ACC112 (cell line): ENCODE measurements around the gene DPRX.

Source experiments
- H2AFZ ChIP-seq: fragments of 200-600 bp; sonication (generic); one replicate; pipeline ENCODE4 v1.6.0; 2017; ENCODE audit warnings: antibody characterized with exemption, low read length; ENCODE audit not compliant: unreplicated experiment
- H3K27ac ChIP-seq: fragments of 200-600 bp; sonication (generic); 2 replicates; pipeline ENCODE4 v1.5.1; 2014; ENCODE audit warnings: low read depth, mild to moderate bottlenecking, antibody characterized with exemption, low read length, moderate library complexity
- H3K27me3 ChIP-seq: fragments of 200-600 bp; sonication (generic); 2 replicates; pipeline ENCODE4 v1.6.1; 2014; ENCODE audit warnings: mild to moderate bottlenecking, antibody characterized with exemption, low read length, moderate library complexity, mixed read lengths; ENCODE audit not compliant: insufficient read depth
- H3K36me3 ChIP-seq: fragments of 200-600 bp; sonication (generic); 2 replicates; pipeline ENCODE4 v1.6.1; 2016; ENCODE audit warnings: mild to moderate bottlenecking, antibody characterized with exemption, low read length, moderate library complexity, mixed read lengths; ENCODE audit not compliant: insufficient read depth
- H3K4me1 ChIP-seq: fragments of 200-600 bp; sonication (generic); one replicate; pipeline ENCODE4 v1.6.1; 2016; ENCODE audit warnings: low read length, mixed read lengths; ENCODE audit not compliant: insufficient read depth, unreplicated experiment, control insufficient read depth
- H3K4me3 ChIP-seq: fragments of 200-600 bp; sonication (generic); 2 replicates; pipeline ENCODE4 v1.5.1; 2014; ENCODE audit warnings: mild to moderate bottlenecking, low read depth, low read length
- H3K79me2 ChIP-seq: fragments of 200-600 bp; sonication (generic); one replicate; pipeline ENCODE4 v1.6.0; 2016; ENCODE audit warnings: low read length; ENCODE audit not compliant: control insufficient read depth, unreplicated experiment, insufficient read depth

The DPRX gene

DNA sequence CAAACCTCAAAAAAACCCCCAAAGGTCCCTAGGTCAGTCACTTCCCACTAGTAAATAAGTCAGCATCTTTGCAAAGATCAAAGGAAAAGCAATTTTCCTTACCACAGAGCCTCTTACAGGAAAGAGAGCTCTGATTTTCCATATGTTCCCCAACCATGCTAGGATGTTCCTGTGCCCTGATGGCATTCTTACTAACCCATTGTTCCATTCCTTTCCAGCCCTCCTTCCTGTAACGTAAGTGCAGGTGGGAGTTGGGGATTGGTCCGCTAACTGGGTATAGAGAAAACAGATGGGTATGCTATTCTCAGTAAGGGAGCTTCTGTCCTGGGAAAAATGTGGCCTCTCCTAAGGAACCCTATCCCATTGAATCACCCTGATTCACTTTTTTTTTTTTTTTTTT is 14.3 kb downstream of the DPRX start:
- H3K27me3 ChIP-seq, result no peaks in the 10 kb centered on the region
- H2AFZ ChIP-seq, result no peak overlapping the region
- no peaks in the 10 kb centered on the region for H3K4me1 ChIP-seq
- no peak overlapping the region for H3K27ac ChIP-seq
- H3K4me3 ChIP-seq, result no peak overlapping the region
- H3K36me3 ChIP-seq, result no peaks in the 10 kb centered on the region
- no peaks in the 10 kb centered on the region for H3K79me2 ChIP-seq

GRCh38 chr19:53647350-53647749 is 15.6 kb downstream of the DPRX start:
- H3K36me3 ChIP-seq, result no peaks in the 10 kb centered on the region
- H3K4me3 ChIP-seq, result no peak overlapping the region
- no peaks in the 10 kb centered on the region for H3K4me1 ChIP-seq
- no peaks in the 10 kb centered on the region for H3K27me3 ChIP-seq
- H2AFZ ChIP-seq, result no peak overlapping the region
- H3K27ac ChIP-seq, result no peak overlapping the region
- H3K79me2 ChIP-seq, result no peaks in the 10 kb centered on the region

DNA sequence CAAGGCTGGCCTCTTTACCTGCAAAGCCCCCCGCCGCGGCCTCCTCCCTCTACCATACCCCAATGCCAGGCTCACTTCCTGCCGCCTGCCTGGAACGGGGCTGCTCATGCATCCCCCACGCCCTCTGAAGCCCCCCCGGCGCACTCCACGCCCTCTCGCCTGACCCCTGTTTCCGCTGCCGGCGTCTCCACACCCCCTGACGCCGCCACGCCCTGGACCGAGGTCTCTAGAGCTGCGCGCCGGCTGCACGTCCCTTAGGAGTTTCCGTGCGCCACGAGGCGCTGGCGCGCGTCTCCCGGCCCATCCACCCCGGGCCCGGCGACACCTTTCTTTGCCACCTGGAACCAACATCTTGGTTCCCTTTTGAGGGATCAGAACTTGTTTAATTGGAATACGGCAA is 16.0 kb downstream of the DPRX start:
- Histone ChIP-seq H3K27ac (no peak overlapping the region), H3K36me3 (no peaks in the 10 kb centered on the region), H3K4me3 (no peak overlapping the region), H3K4me1 (no peaks in the 10 kb centered on the region), H2AFZ (no peak overlapping the region), H3K79me2 (no peaks in the 10 kb centered on the region), H3K27me3 (no peaks in the 10 kb centered on the region)

DNA sequence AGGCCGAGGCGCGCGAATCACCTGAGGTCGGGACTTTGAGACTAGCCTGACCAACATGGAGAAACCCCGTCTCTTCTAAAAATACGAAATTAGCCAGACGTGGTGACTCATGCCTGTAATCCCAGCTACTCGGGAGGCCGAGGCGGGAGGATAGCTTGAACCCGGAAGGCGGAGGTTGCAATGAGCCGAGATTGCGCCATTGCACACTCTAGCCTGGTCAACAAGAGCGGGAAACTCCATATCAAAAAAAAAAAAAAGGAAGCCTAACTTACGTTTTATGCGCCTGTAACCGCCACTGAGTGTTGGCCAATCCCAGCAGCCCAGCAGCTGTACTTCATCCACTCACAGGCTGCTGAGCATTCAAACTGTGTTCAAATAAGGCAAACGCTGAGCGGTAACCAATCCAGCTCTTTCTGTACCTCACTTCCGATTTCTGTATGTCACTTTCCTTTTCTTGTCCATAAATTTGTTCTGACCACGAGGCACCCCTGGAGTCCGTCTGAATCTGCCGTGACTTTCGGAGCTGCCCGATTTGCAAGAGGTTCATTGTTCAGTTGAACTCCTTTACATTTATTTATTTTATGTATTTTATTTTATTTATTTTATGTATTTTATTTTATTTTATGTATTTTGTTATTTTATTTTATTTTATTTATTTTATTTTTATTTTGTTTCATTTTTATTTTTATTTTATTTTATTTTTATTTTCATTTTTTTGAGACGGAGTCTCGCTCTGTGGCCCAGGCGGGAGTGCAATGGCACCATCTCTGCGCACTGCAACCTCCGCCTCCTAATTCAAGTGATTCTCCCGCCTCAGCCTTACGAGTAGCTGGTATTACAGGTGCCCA is 18.2 kb downstream of the DPRX start:
- Histone ChIP-seq H3K27ac (no peak overlapping the region), H3K4me1 (no peaks in the 10 kb centered on the region)

DNA sequence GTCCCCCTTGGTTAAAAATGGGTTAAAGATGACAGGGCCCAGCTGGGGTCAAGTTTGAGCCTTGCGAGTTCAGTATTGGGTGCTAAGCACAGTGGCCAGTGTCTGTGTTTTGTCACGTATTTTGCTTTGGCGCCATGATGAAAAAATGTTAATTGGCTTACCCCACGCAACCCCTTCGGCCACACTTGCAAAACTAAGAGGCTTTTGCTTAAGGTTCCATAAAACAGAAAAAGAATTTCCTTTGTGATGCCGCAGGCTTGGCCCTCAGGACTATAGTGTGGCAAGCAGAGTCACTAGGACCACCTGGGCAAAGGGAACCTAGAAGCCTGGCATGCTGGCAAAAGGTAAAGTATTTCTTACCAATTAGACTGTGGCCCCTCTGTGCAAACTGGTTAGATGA is 20.7 kb downstream of the DPRX start:
- H3K79me2 ChIP-seq, result no peaks in the 10 kb centered on the region
- no peaks in the 10 kb centered on the region for H3K36me3 ChIP-seq
- H3K4me3 ChIP-seq, result no peak overlapping the region
- H3K4me1 ChIP-seq, result no peaks in the 10 kb centered on the region
- no peak overlapping the region for H3K27ac ChIP-seq
- H3K27me3 ChIP-seq, result no peaks in the 10 kb centered on the region
- no peak overlapping the region for H2AFZ ChIP-seq

More for the DNA sequence above, 18.2 kb downstream of the DPRX start:
- Histone ChIP-seq H3K27me3 (no peaks in the 10 kb centered on the region), H3K4me3 (no peak overlapping the region), H3K79me2 (no peaks in the 10 kb centered on the region), H3K36me3 (no peaks in the 10 kb centered on the region), H2AFZ (no peak overlapping the region)

- Histone ChIP-seq H3K27me3 (no peaks in the 10 kb centered on the region), H3K4me1 (no peaks in the 10 kb centered on the region), H2AFZ (no peak overlapping the region), H3K36me3 (no peaks in the 10 kb centered on the region), H3K4me3 (no peak overlapping the region), H3K27ac (no peak overlapping the region), H3K79me2 (no peaks in the 10 kb centered on the region)
These were observed 23.4 kb downstream of the DPRX start for GRCh38 chr19:53655042-53655665.

- no peaks in the 10 kb centered on the region for H3K27me3 ChIP-seq
- H2AFZ ChIP-seq, result no peak overlapping the region
- H3K27ac ChIP-seq, result no peak overlapping the region
- H3K36me3 ChIP-seq, result no peaks in the 10 kb centered on the region
- no peaks in the 10 kb centered on the region for H3K79me2 ChIP-seq
- H3K4me1 ChIP-seq, result no peaks in the 10 kb centered on the region
- no peak overlapping the region for H3K4me3 ChIP-seq
These were observed 25.5 kb downstream of the DPRX start for GRCh38 chr19:53657330-53657729.

- no peaks in the 10 kb centered on the region for H3K79me2 ChIP-seq
These were observed 26.0 kb downstream of the DPRX start for GRCh38 chr19:53657778-53658177.

GRCh38 chr19:53659292-53659691 is 27.5 kb downstream of the DPRX start:
- no peaks in the 10 kb centered on the region for H3K4me1 ChIP-seq
- no peaks in the 10 kb centered on the region for H3K27me3 ChIP-seq
- no peaks in the 10 kb centered on the region for H3K79me2 ChIP-seq
- H2AFZ ChIP-seq, result no peak overlapping the region
- H3K27ac ChIP-seq, result no peak overlapping the region
- no peaks in the 10 kb centered on the region for H3K36me3 ChIP-seq
- no peak overlapping the region for H3K4me3 ChIP-seq

More at GRCh38 chr19:53657778-53658177, 26.0 kb downstream of the DPRX start:
- H2AFZ ChIP-seq, result no peak overlapping the region
- no peaks in the 10 kb centered on the region for H3K4me1 ChIP-seq
- H3K4me3 ChIP-seq, result no peak overlapping the region
- no peaks in the 10 kb centered on the region for H3K36me3 ChIP-seq
- no peaks in the 10 kb centered on the region for H3K27me3 ChIP-seq
- H3K27ac ChIP-seq, result no peak overlapping the region

GRCh38 chr19:53660584-53660983 is 28.8 kb downstream of the DPRX start:
- Histone ChIP-seq H3K36me3 (no peaks in the 10 kb centered on the region), H3K27ac (no peak overlapping the region), H2AFZ (no peak overlapping the region), H3K27me3 (no peaks in the 10 kb centered on the region), H3K4me3 (no peak overlapping the region), H3K4me1 (no peaks in the 10 kb centered on the region), H3K79me2 (no peaks in the 10 kb centered on the region)

DNA sequence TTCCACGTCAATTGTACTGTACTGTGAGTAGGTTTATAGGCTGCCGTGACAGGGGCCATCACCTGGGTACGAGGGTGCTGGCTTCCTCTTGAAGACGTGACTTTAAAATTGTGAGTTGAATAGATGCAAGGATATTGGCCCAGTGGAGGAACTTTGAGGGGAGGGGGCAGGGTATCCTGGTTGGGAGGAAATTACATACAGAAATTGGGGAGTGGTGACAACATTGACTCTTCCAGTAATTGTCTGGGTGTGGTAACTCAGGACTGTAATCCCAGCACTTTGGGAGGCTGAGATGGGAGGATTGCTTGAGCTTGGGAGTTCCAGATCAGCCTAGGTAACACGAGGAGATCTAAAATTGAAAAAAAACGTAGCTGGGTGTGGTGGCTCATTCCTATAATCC is 30.4 kb downstream of the DPRX start:
- no peaks in the 10 kb centered on the region for H3K36me3 ChIP-seq
- H3K27ac ChIP-seq, result no peak overlapping the region
- H3K4me1 ChIP-seq, result no peaks in the 10 kb centered on the region
- no peak overlapping the region for H3K4me3 ChIP-seq
- no peaks in the 10 kb centered on the region for H3K27me3 ChIP-seq
- H3K79me2 ChIP-seq, result no peaks in the 10 kb centered on the region
- H2AFZ ChIP-seq, result no peak overlapping the region
